KBM-7 (cell line): Measurements from ENCODE around the gene KCNH5.

Experiments
- DNase-seq: peaks from one replicate; pipeline ENCODE4 v3.0.0-alpha.2; 2015
- in situ Hi-C: fragments of 300-500 bp; cut with MboI; formaldehyde crosslinking; loops from 2 replicates; pipeline ENCODE4 v1.14.3; 2020; ENCODE audit warnings: low sequenced_read_pairs, low pct_unique_long_range_greater_than_20kb, mixed read lengths

KCNH5 gene

GRCh38 chr14:62696331-62696924 lies 348.8 kb downstream of the KCNH5 start:
- in situ Hi-C loops = no loop called here
- no peak for DNase-seq

- no peak for DNase-seq
- in situ Hi-C loops = no loop called here
Measured at GRCh38 chr14:62694075-62694474, 351.2 kb downstream of the KCNH5 start.

DNA sequence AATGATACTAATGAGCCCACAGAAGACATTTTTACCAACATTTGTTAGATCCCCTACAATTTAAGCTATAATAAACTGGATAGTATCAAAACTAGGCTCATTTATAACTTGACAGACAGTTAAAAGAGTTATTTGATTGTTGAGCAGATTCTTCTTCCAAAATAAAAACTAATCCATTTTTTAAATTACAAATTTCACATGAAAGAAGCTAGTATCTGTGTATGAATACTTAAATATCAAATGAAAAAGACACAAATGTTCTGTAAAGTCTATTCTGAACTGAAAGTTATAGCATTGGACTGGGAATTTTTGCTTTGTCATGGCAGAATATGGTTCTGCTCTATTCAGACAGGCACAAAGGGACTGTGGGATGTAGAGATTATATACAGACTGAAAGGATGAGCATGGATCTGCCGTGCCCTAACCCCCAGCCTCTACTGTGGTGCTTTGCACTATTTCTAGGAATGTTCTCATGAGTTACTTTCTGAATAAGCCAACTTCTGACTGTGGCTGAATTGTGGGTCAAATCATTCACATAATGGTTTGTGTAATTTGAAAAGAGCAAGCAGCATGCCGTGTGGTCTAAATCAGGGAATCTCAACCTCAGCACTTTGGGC lies 352.7 kb downstream of the KCNH5 start:
- no peak for DNase-seq
- in situ Hi-C loops = no loop called here

DNA sequence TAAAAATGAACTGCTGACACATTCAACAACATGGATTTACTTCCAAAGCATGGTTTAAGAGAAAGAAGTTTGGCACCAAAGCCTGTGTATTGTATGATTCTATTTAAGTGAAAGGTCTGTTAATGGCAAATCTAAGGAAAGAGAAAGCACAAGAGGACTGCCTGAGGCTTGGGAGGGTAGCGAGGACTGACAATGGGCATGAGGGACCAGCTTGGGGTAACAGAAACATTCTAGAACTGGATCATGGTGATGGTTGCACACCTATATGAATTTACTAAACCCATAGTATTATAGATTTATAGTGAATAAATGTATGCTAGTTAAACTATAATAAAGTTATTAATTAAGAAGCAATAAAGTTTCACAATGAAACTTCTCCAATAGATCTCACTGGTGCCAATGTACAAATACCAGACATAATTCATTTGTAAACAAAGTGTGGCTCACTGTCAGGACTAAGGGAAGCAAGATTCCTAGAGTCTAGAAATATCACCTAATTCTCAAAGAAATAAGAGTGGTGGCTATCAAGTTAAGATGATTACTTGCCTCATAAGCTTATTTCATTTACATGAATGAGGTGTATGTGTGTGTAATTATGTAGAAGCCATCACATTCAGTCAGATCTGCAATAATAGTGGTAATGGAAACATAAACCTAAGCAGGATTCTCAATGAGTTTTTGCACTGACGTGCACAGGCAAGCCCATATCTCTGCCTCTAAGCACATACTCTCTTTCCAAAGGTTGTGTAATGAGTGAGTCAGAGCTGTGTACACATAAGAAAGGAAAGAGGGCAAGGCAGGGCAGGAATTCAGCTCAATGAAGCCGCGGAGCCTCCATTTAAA lies 353.4 kb downstream of the KCNH5 start:
- in situ Hi-C loops = no loop called here
- DNase-seq = no peak

DNA sequence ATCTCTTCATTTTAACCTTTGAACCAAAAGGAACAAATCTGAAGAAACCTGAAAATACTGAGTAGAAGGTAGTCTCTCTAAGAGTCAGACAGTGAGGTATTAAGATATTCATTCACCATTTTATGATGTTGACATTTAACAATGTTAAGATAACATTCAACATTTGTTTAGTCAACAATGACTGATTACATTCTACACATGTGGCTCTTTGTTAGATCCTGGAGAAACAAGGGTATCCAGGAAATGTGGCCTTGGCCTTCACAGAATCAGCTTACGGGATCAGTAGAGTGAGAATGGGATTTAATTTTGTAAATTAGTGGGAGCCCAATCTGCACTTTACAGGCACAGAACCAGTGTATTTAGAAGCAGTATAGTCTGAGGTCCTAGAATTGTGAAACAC lies 355.5 kb downstream of the KCNH5 start:
- no peak for DNase-seq
- in situ Hi-C loops = no loop called here

- in situ Hi-C loops = no loop called here
- DNase-seq = no peak
Measured at GRCh38 chr14:62687818-62688217, 357.4 kb downstream of the KCNH5 start.

DNA sequence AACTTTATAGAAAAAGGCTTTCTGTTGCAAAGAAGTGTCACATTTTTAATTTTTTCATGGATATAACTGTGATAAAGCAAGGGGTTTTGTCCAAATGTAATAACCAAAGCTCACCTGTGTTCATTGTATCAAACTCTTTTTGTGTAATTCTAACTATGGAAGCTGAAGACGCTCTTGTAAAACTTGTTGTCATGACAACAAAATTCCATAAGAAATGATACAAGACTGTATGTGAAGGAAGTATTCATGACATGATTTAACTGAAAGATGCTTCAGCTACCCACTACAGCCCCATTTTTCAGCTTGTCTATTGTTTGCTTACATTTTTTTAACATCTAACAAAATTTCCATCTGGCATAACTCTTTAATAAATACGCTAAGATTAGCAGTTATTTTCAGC lies 360.9 kb downstream of the KCNH5 start:
- no peak for DNase-seq
- in situ Hi-C loops = no loop called here

DNA sequence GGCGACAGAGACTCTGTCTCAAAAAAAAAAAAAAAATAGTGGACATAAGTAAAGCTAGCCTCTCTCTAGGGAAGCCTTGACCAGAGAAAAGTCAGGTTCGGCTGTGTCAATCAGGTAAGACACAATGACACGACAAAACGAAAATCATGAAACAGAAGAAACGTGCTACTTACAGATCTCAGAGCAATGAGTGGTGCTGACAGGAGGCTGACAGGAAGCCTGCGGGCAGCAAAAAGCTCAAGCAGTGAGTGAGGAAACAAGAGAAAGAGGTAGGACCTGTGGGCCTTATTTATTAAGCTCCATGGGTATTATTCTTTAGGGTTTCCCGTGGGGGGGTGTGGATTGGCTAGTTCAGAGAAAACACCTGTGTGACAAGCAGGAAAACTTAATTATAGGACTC lies 363.1 kb downstream of the KCNH5 start:
- in situ Hi-C loops = no loop called here
- no peak for DNase-seq

GRCh38 chr14:62674563-62675237 lies 370.6 kb downstream of the KCNH5 start:
- in situ Hi-C loops = no loop called here
- DNase-seq = peak; percentile 59

GRCh38 chr14:62673014-62673755 lies 372.1 kb downstream of the KCNH5 start:
- no peak for DNase-seq
- in situ Hi-C loops = no loop called here

DNA sequence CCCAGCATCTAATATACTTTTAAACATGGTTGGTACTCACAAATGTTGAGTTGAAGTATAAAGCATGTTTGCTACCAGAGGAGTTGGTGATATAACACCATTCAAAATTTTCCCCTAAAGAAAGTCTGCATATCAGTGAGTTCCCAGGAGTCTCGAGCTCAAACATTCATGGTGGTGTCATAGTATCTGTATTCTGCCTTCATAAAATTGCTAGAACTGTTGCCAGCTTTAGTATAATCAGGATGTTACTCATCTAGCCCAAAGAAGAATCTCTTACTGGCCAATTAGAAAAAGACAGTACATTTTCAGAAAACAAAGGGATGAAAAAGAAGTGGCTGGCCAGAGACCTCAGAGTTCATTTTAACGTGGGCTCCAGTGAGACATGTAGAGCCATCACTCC lies 374.7 kb downstream of the KCNH5 start:
- DNase-seq = no peak
- in situ Hi-C loops = no loop called here

GRCh38 chr14:62667421-62667914 lies 377.8 kb downstream of the KCNH5 start:
- no peak for DNase-seq
- in situ Hi-C loops = no loop called here

DNA sequence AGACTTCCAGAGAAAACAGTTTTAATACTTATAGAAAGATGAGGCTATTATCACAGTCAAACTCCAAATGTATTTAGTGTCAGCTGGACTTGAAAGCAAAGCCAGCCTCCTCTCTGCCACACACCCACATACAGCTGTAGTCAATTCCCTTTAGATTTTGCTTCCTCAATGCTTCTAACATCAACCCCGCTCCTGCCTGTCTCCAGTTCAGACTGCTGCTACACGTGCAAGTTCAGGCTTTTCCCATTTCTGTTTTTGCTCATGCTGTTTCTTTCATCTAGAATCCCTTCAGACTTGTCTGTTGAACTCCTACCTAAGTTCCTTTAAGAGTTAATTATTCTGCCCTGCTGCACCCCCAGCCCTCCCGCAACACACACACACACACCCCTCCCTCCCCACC lies 380.0 kb downstream of the KCNH5 start:
- DNase-seq = no peak
- in situ Hi-C loops = no loop called here

- no peak for DNase-seq
- in situ Hi-C loops = no loop called here
Measured at GRCh38 chr14:62663456-62663821, 381.8 kb downstream of the KCNH5 start.

DNA sequence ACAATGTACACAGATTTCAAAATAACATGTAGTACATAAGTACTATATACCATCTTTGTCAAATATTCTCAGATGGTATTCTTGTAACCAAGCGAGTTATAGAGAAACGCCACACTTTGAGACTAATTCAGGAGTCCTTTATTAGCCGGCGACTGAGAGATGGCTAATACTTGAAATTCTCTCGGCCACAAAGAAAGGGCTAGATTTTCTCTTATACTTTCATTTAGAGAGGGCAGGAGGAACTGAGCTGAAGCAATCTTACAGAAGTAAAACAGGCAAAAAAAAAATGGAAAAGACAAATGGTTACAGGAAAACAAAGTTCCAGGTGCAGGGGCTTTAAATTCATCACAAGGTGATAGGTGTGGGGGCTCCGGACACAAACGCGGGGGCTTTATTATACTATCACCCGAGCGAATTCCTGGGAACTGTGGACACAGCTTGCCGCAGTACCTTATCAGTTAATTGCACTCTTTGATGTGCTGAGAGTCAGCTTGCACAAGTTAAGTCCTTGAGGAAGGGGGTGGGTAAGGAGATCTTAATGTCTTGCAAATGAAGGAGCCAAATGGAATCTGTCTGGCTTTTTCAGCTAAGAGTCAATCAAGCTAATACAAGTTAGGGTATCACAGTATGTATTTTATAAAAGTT lies 382.3 kb downstream of the KCNH5 start:
- in situ Hi-C loops = no loop called here
- no peak for DNase-seq

DNA sequence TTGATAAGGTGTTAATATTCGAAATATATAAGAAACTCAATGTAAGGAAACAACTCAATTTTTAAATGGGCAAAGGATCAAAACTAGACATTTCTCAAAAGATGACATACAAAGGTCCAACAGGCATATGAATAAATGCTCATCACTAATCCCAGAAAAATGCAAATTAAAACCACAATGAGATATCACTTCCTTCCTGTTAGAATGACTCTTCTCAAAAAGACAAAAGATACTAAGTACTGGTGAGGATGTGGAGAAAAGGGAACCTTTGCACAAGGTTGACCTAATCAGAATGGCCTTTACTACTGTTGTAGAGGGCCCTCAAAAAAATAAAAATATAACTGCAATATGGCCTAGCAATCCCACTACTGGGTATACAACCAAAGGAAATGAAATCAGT lies 383.4 kb downstream of the KCNH5 start:
- in situ Hi-C loops = no loop called here
- no peak for DNase-seq

- in situ Hi-C loops = no loop called here
- no peak for DNase-seq
Measured at GRCh38 chr14:62658631-62659030, 386.6 kb downstream of the KCNH5 start.

GRCh38 chr14:62657376-62657775 lies 387.9 kb downstream of the KCNH5 start:
- no peak for DNase-seq
- in situ Hi-C loops = no loop called here

GRCh38 chr14:62655166-62655565 lies 390.1 kb downstream of the KCNH5 start:
- DNase-seq = no peak
- in situ Hi-C loops = no loop called here
